Astrocyte (in vitro differentiated cells and primary cell): ENCODE data around the gene CYSTM1. TPM values are rescaled to one million over a fixed set of nuclear protein-coding genes. Genes with fewer than 3 reads are reported as not detected.

Experiments used
- DNase-seq: peaks from one replicate; pipeline ENCODE4 v3.0.0-alpha.2; 2010; ENCODE audit warnings: low read depth
- FAIRE-seq: peaks from 2 replicates; lab custom pipeline; 2011; peaks lifted over from hg19 to GRCh38; lab: Jason Lieb, UNC
- H2AFZ ChIP-seq: 2 replicates; pipeline ENCODE4 v1.6.0; 2012; ENCODE audit warnings: low read depth, low read length, inconsistent platforms
- H3K27ac ChIP-seq: 2 replicates; pipeline ENCODE4 v1.5.1; 2011; ENCODE audit warnings: low read depth, low read length, inconsistent platforms
- H3K27me3 ChIP-seq: 2 replicates; pipeline ENCODE4 v1.6.0; 2011; ENCODE audit warnings: low read length, inconsistent platforms; ENCODE audit not compliant: insufficient read depth
- H3K36me3 ChIP-seq: 2 replicates; pipeline ENCODE4 v1.5.1; 2011; ENCODE audit warnings: low read length, inconsistent platforms; ENCODE audit not compliant: insufficient read depth
- H3K4me1 ChIP-seq: 2 replicates; pipeline ENCODE4 v1.5.1; 2011; ENCODE audit warnings: low read length, inconsistent platforms; ENCODE audit not compliant: insufficient read depth
- H3K4me2 ChIP-seq: 2 replicates; pipeline ENCODE4 v1.6.0; 2012; ENCODE audit warnings: low read length, inconsistent platforms
- H3K4me3 ChIP-seq: 2 replicates; pipeline ENCODE4 v1.5.1; 2011; ENCODE audit warnings: low read depth, mild to moderate bottlenecking, low read length, inconsistent platforms; ENCODE audit not compliant: insufficient read depth
- H3K79me2 ChIP-seq: 2 replicates; pipeline ENCODE4 v1.6.0; 2012; ENCODE audit warnings: mild to moderate bottlenecking, low read length, inconsistent platforms; ENCODE audit not compliant: insufficient read depth
- H3K9ac ChIP-seq: 2 replicates; pipeline ENCODE4 v1.6.0; 2012; ENCODE audit warnings: mild to moderate bottlenecking, low read length, inconsistent platforms
- H3K9me3 ChIP-seq: 2 replicates; pipeline ENCODE4 v1.5.1; 2012; ENCODE audit warnings: low read depth, mild to moderate bottlenecking, low read length, inconsistent platforms; ENCODE audit not compliant: insufficient read depth
- H4K20me1 ChIP-seq: 2 replicates; pipeline ENCODE4 v1.6.0; 2012; ENCODE audit warnings: low read length, inconsistent platforms; ENCODE audit not compliant: insufficient read depth
- H3K27ac Mint-ChIP-seq: one replicate; pipeline ENCODE4 v1.8.0; 2021; ENCODE audit warnings: mild to moderate bottlenecking, mixed read lengths; ENCODE audit not compliant: unreplicated experiment
- H3K27me3 Mint-ChIP-seq: one replicate; pipeline ENCODE4 v1.8.0; 2021; ENCODE audit warnings: low read depth, mixed read lengths; ENCODE audit not compliant: unreplicated experiment
- H3K36me3 Mint-ChIP-seq: one replicate; pipeline ENCODE4 v1.8.0; 2021; ENCODE audit warnings: low read depth, mixed read lengths; ENCODE audit not compliant: unreplicated experiment
- H3K4me1 Mint-ChIP-seq: one replicate; pipeline ENCODE4 v1.8.0; 2021; ENCODE audit warnings: low read depth, mixed read lengths; ENCODE audit not compliant: unreplicated experiment
- H3K4me3 Mint-ChIP-seq: one replicate; pipeline ENCODE4 v1.8.0; 2021; ENCODE audit warnings: mild to moderate bottlenecking, moderate library complexity, mixed read lengths; ENCODE audit not compliant: unreplicated experiment
- H3K9me3 Mint-ChIP-seq: one replicate; pipeline ENCODE4 v1.8.0; 2021; ENCODE audit warnings: mild to moderate bottlenecking, mixed read lengths; ENCODE audit not compliant: unreplicated experiment
- CTCF ChIP-seq: IDR thresholded peaks from 2 replicates; pipeline ENCODE4 v1.5.1; 2011; ENCODE audit warnings: low read depth, mild to moderate bottlenecking, inconsistent platforms, low read length, moderate library complexity; ENCODE audit not compliant: insufficient read depth
- EZH2 ChIP-seq: IDR thresholded peaks from 2 replicates; pipeline ENCODE4 v1.6.1; 2012; ENCODE audit warnings: mild to moderate bottlenecking, low read length, inconsistent platforms; ENCODE audit not compliant: insufficient read depth
- total RNA-seq: library from RNA; stranded (reverse); gene quantifications from 2 replicates; pipeline ENCODE4 v1.2.1, GENCODE V29; 2021

The CYSTM1 gene
- total RNA-seq, 1 donor from 2014 or later: 46.3 TPM

GRCh38 chr5:140165923-140166270 lies 9.1 kb upstream of the CYSTM1 start:
- Mint-ChIP-seq H3K36me3 (no peaks in the 10 kb centered on the region), H3K27me3 (peaks cover 25% of the 10 kb centered on the region), H3K4me3 (no peak overlapping the region), H3K4me1 (no peaks in the 10 kb centered on the region), H3K27ac (no peak overlapping the region), H3K9me3 (no peaks in the 10 kb centered on the region)
- no peak overlapping the region for H3K4me2 ChIP-seq
- DNase-seq: no peak
- H3K27me3 ChIP-seq: no peaks in the 10 kb centered on the region
- H3K36me3 ChIP-seq: no peaks in the 10 kb centered on the region
- H3K4me1 ChIP-seq: no peaks in the 10 kb centered on the region
- no peaks in the 10 kb centered on the region for H3K79me2 ChIP-seq
- no peak overlapping the region for H3K4me3 ChIP-seq
- no peaks in the 10 kb centered on the region for H4K20me1 ChIP-seq
- TF ChIP-seq EZH2: no peak
- TF ChIP-seq CTCF: no peak
- H2AFZ ChIP-seq: no peak overlapping the region
- no peak for FAIRE-seq
- H3K9me3 ChIP-seq: no peaks in the 10 kb centered on the region
- no peak overlapping the region for H3K27ac ChIP-seq
- H3K9ac ChIP-seq: no peak overlapping the region

GRCh38 chr5:140166911-140167310 lies 8.1 kb upstream of the CYSTM1 start:
- DNase-seq (no peak), FAIRE-seq (no peak)
- no peaks in the 10 kb centered on the region for H3K36me3 ChIP-seq

More at GRCh38 chr5:140166911-140167310, 8.1 kb upstream of the CYSTM1 start:
- Mint-ChIP-seq H3K9me3 (no peaks in the 10 kb centered on the region), H3K4me3 (no peak overlapping the region), H3K27me3 (peaks cover 25% of the 10 kb centered on the region), H3K27ac (no peak overlapping the region), H3K36me3 (no peaks in the 10 kb centered on the region), H3K4me1 (no peaks in the 10 kb centered on the region)
- Histone ChIP-seq H2AFZ (no peak overlapping the region), H3K4me1 (no peaks in the 10 kb centered on the region), H3K9ac (no peak overlapping the region), H3K9me3 (no peaks in the 10 kb centered on the region), H3K4me2 (no peak overlapping the region), H3K27ac (no peak overlapping the region), H3K4me3 (no peak overlapping the region), H3K27me3 (no peaks in the 10 kb centered on the region), H4K20me1 (no peaks in the 10 kb centered on the region), H3K79me2 (no peaks in the 10 kb centered on the region)
- TF ChIP-seq EZH2 (no peak), CTCF (no peak)
